Breast epithelium (tissue), 4 donors: ENCODE data around the gene TTLL10. TPM values are rescaled to one million over a fixed set of nuclear protein-coding genes. Genes with fewer than 3 reads are reported as not detected.

Source experiments
- DNase-seq, 2 donors: peaks; one replicate each; pipeline ENCODE4 v3.0.0-alpha.2; 2019; ENCODE audit warnings: low spot score in 2 of 2
- H3K27ac ChIP-seq, 2 donors: fragments of 200-600 bp; sonication (generic) in 1 of 2; one replicate each; pipeline ENCODE4 v1.5.1; 2016 to 2019; ENCODE audit warnings: mild to moderate bottlenecking in 1 of 2
- H3K27me3 ChIP-seq, 2 donors: fragments of 200-600 bp; sonication (generic) in 1 of 2; one replicate each; pipeline versions ENCODE4 v1.5.1 to v1.6.0; 2017 to 2019; ENCODE audit warnings: control low read depth in 1 of 2, mild to moderate bottlenecking in 1 of 2
- H3K36me3 ChIP-seq: fragments of 200-600 bp; one replicate; pipeline ENCODE4 v1.5.1; 2019
- H3K4me1 ChIP-seq, 2 donors: fragments of 200-600 bp; sonication (generic); one replicate each; pipeline ENCODE4 v1.5.1; 2016 to 2019; ENCODE audit warnings: control low read depth in 1 of 2
- H3K4me3 ChIP-seq, 3 donors: fragments of 200-600 bp; sonication (generic); 1 replicate in 2 of 3; 2 replicates in 1 of 3; pipeline ENCODE4 v1.5.1; 2016 to 2019; ENCODE audit warnings: mild to moderate bottlenecking in 3 of 3, moderate library complexity in 2 of 3
- H3K9me3 ChIP-seq, 2 donors: fragments of 200-600 bp; sonication (generic) in 1 of 2; one replicate each; pipeline ENCODE4 v1.5.1; 2016 to 2019; ENCODE audit warnings: control low read depth in 1 of 2
- POLR2A ChIP-seq: fragments of 450-650 bp; IDR thresholded peaks from one replicate; pipeline ENCODE4 v1.6.1; 2016; ENCODE audit warnings: antibody characterized with exemption, mild to moderate bottlenecking, moderate library complexity
- POLR2AphosphoS5 ChIP-seq, 3 donors: sonication (generic); formaldehyde crosslinking; IDR thresholded peaks; one replicate each; pipeline ENCODE4 v1.6.1; 2017; ENCODE audit warnings: antibody characterized with exemption in 3 of 3
- intact Hi-C: fragments of 100-400 bp; cut with DNase I; formaldehyde crosslinking; loops from one replicate; pipeline ENCODE4 v1.15.1; 2023; ENCODE audit warnings: low total_unique reads
- total RNA-seq, 3 donors: library from RNA; depleted of rRNA; stranded (reverse); fragments of >200 nt; gene quantifications; one replicate each; pipeline ENCODE4 v1.1.0, GENCODE V29; 2016
- TF ChIP-seq, protein P1 (sequence below), 3 donors: fragments of 450-650 bp; IDR thresholded peaks; one replicate each; pipeline ENCODE4 v1.5.1; 2016 to 2017; ENCODE audit warnings: antibody characterized with exemption in 3 of 3, mild to moderate bottlenecking in 3 of 3, moderate library complexity in 3 of 3

TTLL10 gene
- total RNA-seq, 3 donors from 2014 or later, result 0.15 to 0.33 (median 0.16) TPM

DNA sequence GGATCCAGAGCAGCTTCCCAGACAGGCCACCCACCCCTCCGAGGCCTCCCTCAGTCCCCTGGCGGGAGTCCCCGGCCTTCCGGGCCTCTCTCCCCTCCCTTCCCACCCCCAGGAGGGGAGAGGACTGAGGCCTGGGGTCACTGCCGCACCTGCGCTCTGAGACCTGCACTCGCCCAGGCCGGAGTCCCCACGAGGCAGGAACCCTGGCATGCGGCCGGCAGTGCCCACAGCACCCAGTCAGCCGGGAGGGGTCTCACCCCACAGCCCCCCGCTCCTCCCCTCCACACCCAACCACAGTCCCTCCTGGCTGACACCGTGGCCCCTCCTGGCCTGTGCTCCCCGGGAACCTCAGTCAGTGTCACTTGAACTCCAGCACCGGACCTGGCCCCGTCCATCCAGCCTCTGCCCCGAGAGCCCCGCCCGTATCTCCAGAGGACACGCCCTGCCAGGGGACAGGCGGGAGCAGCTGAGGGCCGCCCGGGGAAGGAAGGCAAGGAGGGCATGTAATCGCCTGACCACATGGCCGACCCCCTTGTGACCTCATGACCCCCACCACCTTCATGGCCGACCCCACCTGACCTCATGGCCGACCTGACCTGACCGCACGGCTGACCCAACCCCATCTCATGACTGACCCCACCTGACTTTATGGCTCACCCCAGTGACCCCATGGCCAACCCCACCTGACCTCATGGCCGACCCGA lies 28.7 kb upstream of the TTLL10 start:
- Histone ChIP-seq H3K4me1 (no peaks in the 10 kb centered on the region), H3K4me3 (no peak overlapping the region), H3K36me3 (no peaks in the 10 kb centered on the region), H3K27me3 (no peaks in the 10 kb centered on the region), H3K27ac (peak overlapping the region; percentile 81 to 84), H3K9me3 (no peaks in the 10 kb centered on the region)
- intact Hi-C loops, result no loop called here
- TF ChIP-seq POLR2A, result no peak
- TF ChIP-seq, protein P1, sequence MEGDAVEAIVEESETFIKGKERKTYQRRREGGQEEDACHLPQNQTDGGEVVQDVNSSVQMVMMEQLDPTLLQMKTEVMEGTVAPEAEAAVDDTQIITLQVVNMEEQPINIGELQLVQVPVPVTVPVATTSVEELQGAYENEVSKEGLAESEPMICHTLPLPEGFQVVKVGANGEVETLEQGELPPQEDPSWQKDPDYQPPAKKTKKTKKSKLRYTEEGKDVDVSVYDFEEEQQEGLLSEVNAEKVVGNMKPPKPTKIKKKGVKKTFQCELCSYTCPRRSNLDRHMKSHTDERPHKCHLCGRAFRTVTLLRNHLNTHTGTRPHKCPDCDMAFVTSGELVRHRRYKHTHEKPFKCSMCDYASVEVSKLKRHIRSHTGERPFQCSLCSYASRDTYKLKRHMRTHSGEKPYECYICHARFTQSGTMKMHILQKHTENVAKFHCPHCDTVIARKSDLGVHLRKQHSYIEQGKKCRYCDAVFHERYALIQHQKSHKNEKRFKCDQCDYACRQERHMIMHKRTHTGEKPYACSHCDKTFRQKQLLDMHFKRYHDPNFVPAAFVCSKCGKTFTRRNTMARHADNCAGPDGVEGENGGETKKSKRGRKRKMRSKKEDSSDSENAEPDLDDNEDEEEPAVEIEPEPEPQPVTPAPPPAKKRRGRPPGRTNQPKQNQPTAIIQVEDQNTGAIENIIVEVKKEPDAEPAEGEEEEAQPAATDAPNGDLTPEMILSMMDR (IDR thresholded peaks at IDR 0.05), result no peak
- no peak for DNase-seq

GRCh38 chr1:1145547-1145914 lies 28.1 kb upstream of the TTLL10 start:
- Histone ChIP-seq H3K4me1 (no peaks in the 10 kb centered on the region), H3K9me3 (no peaks in the 10 kb centered on the region), H3K4me3 (no peak overlapping the region), H3K27ac (no peak overlapping the region), H3K27me3 (no peaks in the 10 kb centered on the region), H3K36me3 (no peaks in the 10 kb centered on the region)
- TF ChIP-seq POLR2A (no peak), POLR2AphosphoS5 (IDR thresholded peaks at IDR 0.05) (no peak)
- TF ChIP-seq, protein P1 (IDR thresholded peaks at IDR 0.05), result no peak
- no peak for DNase-seq
- intact Hi-C loops, result no loop called here

GRCh38 chr1:1146026-1146425 lies 27.7 kb upstream of the TTLL10 start:
- H3K27me3 ChIP-seq, result no peaks in the 10 kb centered on the region
- intact Hi-C loops, result no loop called here
- no peak for TF ChIP-seq POLR2A
- TF ChIP-seq, protein P1 (IDR thresholded peaks at IDR 0.05), result no peak
- no peak for TF ChIP-seq POLR2AphosphoS5 (IDR thresholded peaks at IDR 0.05)
- H3K36me3 ChIP-seq, result no peaks in the 10 kb centered on the region
- H3K27ac ChIP-seq, result no peak overlapping the region
- no peaks in the 10 kb centered on the region for H3K4me1 ChIP-seq
- no peak for DNase-seq
- H3K9me3 ChIP-seq, result no peaks in the 10 kb centered on the region
- H3K4me3 ChIP-seq, result no peak overlapping the region

DNA sequence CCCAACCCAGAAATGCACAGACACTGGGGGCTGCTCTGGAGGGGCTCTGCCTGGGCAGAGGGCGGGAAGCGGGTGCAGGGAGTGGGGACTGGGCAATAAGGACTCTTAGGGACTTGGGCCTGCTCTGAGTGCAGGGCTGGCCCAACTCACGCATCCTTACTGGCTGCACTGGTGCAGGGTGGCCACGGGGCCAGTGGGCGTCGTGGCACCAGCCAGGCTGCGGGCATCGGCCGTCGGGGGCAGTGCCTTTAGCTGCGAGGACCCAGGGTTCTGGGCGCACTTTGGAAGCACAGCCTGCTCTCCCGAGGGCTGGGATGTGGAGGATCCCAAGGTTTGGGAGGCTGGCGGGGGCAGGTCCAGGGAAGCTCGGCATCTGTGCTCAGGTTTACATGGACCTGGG lies 27.1 kb upstream of the TTLL10 start:
- intact Hi-C loops, result no loop called here
- Histone ChIP-seq H3K9me3 (no peaks in the 10 kb centered on the region), H3K4me3 (no peak overlapping the region), H3K36me3 (no peaks in the 10 kb centered on the region), H3K4me1 (no peaks in the 10 kb centered on the region), H3K27me3 (no peaks in the 10 kb centered on the region), H3K27ac (no peak overlapping the region)
- no peak for TF ChIP-seq POLR2A
- TF ChIP-seq, protein P1 (IDR thresholded peaks at IDR 0.05), result no peak
- no peak for TF ChIP-seq POLR2AphosphoS5 (IDR thresholded peaks at IDR 0.05)
- DNase-seq, result no peak

GRCh38 chr1:1148061-1148460 lies 25.6 kb upstream of the TTLL10 start:
- Histone ChIP-seq H3K4me1 (no peaks in the 10 kb centered on the region), H3K27ac (no peak overlapping the region), H3K9me3 (peaks cover 0 to 3% of the 10 kb centered on the region in 2 donors), H3K27me3 (no peaks in the 10 kb centered on the region), H3K36me3 (no peaks in the 10 kb centered on the region), H3K4me3 (no peak overlapping the region)
- DNase-seq, result no peak
- intact Hi-C loops, result no loop called here
- TF ChIP-seq POLR2AphosphoS5 (IDR thresholded peaks at IDR 0.05), result no peak
- no peak for TF ChIP-seq POLR2A
- TF ChIP-seq, protein P1 (IDR thresholded peaks at IDR 0.05), result no peak
